ENCODE data around the gene HS3ST1.

Gene HS3ST1

DNA sequence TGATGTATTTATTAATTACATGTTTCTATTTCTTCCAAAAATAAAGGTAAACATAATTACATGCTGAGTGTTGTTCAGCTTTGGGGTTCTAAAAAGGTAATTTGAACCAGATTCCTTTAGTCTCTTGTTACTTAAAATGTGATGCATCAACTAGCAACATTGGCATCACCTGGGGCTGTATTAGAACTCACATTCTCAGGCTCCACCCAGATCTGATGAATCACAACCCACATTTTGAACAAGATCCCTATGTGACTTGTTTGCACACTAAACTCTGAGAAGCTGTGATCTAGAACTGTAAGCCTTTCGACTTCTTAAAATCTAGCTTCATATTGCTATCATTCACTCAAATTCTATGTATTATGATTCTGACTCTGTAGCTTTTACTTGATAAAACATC, 23.0 kb upstream of the HS3ST1 start:
- no peak for TF ChIP-seq TCF4 (CRISPR knock-in tag; IDR thresholded peaks at IDR 0.05; ENCODE audit: borderline replicate concordance)
- ATAC-seq, result no peak

DNA sequence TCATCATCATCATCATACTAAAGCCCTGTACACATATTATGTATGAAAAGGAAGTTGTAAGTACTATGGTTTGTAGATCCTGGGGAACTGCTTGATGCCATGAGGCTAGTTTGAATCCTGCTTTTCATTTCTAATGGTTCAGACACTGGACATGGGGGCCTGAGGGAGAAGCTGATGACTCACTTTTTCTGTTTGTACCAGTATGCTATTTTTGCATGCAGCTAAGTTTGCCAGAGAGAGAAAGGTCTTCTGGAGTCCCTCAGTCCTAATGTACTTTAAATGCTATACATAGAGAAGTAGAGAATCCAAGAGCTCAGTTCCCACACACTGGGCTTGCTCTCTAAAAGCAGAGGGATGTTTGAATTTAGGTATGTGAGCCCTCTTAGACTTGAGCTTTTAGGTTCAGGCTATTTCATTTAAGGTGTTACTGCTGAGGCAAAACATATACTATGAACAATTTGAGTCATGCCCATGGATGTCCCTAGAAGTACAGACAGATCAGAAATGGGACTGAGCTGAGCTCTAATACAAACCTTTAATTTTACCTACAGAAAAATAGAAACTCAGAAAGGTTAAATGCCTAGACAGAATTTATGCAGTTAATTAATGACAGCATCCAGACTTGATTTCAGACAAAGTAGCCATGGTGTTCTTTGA, 17.6 kb upstream of the HS3ST1 start:
- TF ChIP-seq ZC3H10 (CRISPR knock-in tag; IDR thresholded peaks at IDR 0.05), result no peak
- TF ChIP-seq GLIS3 (CRISPR knock-in tag; IDR thresholded peaks at IDR 0.05), result no peak
- no peak for ATAC-seq

DNA sequence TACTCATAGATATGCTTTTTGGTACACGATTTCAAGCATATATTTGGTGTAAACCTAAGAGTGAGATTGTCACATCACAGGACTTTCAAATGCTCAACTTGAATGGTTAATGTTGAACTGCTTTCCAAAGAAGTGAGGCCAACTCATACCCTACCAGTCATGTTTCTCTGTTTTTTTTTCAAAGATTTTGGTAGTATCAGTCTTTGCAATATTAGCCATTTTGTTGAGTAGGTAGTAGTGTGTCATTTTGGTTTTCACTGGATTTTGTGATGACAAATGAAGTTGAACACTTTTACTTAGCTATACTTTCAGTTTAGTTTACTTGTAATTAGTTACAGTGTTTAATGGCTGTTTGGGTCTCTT, 12.5 kb upstream of the HS3ST1 start:
- ATAC-seq, result no peak
- TF ChIP-seq GLIS3 (CRISPR knock-in tag; IDR thresholded peaks at IDR 0.05) (no peak), ZC3H10 (CRISPR knock-in tag; IDR thresholded peaks at IDR 0.05) (no peak), OSR1 (CRISPR knock-in tag; IDR thresholded peaks at IDR 0.05) (no peak), ZNF8 (CRISPR knock-in tag; IDR thresholded peaks at IDR 0.05) (no peak), SNAI2 (CRISPR knock-in tag; IDR thresholded peaks at IDR 0.05) (no peak)
- TF ChIP-seq, protein P1, sequence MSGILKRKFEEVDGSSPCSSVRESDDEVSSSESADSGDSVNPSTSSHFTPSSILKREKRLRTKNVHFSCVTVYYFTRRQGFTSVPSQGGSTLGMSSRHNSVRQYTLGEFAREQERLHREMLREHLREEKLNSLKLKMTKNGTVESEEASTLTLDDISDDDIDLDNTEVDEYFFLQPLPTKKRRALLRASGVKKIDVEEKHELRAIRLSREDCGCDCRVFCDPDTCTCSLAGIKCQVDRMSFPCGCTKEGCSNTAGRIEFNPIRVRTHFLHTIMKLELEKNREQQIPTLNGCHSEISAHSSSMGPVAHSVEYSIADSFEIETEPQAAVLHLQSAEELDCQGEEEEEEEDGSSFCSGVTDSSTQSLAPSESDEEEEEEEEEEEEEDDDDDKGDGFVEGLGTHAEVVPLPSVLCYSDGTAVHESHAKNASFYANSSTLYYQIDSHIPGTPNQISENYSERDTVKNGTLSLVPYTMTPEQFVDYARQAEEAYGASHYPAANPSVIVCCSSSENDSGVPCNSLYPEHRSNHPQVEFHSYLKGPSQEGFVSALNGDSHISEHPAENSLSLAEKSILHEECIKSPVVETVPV (CRISPR knock-in tag; IDR thresholded peaks at IDR 0.05), result no peak

DNA sequence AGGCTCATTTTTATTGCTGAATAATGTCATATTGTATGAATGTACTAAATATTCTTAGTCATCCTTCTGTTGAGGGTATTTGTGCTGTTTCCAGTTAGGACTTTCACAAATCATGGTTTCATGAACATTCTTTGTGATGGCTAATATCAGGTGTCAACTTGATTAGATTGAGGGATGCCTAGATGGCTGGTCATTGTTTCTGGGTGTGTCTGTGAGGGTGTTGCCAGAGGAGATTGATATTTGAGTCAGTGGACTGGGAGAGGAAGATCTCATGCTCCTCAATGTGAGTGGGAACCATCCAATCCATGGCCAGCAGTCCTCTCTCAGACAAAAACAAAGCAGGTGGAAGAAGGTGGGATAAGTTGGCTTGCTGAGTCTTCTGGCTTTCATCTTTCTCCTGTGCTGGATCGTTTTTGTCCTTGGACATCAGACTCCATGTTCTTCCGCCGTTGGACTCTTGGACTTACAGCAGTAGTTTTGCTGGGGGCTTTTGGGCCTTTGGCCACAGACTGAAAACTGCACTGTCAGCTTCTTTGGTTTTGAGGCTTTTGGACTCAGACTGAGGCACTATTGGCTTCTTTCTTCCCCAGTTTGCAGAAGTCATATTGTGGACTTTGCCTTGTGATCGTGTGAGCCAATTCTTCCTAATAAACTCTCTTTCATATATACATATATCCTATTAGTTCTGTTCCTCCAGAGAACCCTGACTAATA, 11.9 kb upstream of the HS3ST1 start:
- no peak for ATAC-seq
- TF ChIP-seq ZFP3 (CRISPR knock-in tag; IDR thresholded peaks at IDR 0.05) (no peak), ZC3H10 (CRISPR knock-in tag; IDR thresholded peaks at IDR 0.05) (no peak), TCF4 (CRISPR knock-in tag; IDR thresholded peaks at IDR 0.05; ENCODE audit: borderline replicate concordance) (no peak), ZNF8 (CRISPR knock-in tag; IDR thresholded peaks at IDR 0.05) (no peak), ZNF70 (CRISPR knock-in tag; IDR thresholded peaks at IDR 0.05) (no peak), SNAI2 (CRISPR knock-in tag; IDR thresholded peaks at IDR 0.05) (no peak), CSDC2 (CRISPR knock-in tag; IDR thresholded peaks at IDR 0.05) (no peak), PPARA (CRISPR knock-in tag; IDR thresholded peaks at IDR 0.05; ENCODE audit: borderline replicate concordance) (no peak)
- TF ChIP-seq, protein P2, sequence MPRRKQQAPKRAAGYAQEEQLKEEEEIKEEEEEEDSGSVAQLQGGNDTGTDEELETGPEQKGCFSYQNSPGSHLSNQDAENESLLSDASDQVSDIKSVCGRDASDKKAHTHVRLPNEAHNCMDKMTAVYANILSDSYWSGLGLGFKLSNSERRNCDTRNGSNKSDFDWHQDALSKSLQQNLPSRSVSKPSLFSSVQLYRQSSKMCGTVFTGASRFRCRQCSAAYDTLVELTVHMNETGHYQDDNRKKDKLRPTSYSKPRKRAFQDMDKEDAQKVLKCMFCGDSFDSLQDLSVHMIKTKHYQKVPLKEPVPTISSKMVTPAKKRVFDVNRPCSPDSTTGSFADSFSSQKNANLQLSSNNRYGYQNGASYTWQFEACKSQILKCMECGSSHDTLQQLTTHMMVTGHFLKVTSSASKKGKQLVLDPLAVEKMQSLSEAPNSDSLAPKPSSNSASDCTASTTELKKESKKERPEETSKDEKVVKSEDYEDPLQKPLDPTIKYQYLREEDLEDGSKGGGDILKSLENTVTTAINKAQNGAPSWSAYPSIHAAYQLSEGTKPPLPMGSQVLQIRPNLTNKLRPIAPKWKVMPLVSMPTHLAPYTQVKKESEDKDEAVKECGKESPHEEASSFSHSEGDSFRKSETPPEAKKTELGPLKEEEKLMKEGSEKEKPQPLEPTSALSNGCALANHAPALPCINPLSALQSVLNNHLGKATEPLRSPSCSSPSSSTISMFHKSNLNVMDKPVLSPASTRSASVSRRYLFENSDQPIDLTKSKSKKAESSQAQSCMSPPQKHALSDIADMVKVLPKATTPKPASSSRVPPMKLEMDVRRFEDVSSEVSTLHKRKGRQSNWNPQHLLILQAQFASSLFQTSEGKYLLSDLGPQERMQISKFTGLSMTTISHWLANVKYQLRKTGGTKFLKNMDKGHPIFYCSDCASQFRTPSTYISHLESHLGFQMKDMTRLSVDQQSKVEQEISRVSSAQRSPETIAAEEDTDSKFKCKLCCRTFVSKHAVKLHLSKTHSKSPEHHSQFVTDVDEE (CRISPR knock-in tag; IDR thresholded peaks at IDR 0.05), result no peak
- TF ChIP-seq, protein P3, sequence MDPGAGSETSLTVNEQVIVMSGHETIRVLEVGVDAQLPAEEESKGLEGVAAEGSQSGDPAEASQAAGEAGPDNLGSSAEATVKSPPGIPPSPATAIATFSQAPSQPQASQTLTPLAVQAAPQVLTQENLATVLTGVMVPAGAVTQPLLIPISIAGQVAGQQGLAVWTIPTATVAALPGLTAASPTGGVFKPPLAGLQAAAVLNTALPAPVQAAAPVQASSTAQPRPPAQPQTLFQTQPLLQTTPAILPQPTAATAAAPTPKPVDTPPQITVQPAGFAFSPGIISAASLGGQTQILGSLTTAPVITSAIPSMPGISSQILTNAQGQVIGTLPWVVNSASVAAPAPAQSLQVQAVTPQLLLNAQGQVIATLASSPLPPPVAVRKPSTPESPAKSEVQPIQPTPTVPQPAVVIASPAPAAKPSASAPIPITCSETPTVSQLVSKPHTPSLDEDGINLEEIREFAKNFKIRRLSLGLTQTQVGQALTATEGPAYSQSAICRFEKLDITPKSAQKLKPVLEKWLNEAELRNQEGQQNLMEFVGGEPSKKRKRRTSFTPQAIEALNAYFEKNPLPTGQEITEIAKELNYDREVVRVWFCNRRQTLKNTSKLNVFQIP (CRISPR knock-in tag; IDR thresholded peaks at IDR 0.05; ENCODE audit: borderline replicate concordance, low read depth), result no peak
- TF ChIP-seq, protein P1 (CRISPR knock-in tag; IDR thresholded peaks at IDR 0.05), result no peak

DNA sequence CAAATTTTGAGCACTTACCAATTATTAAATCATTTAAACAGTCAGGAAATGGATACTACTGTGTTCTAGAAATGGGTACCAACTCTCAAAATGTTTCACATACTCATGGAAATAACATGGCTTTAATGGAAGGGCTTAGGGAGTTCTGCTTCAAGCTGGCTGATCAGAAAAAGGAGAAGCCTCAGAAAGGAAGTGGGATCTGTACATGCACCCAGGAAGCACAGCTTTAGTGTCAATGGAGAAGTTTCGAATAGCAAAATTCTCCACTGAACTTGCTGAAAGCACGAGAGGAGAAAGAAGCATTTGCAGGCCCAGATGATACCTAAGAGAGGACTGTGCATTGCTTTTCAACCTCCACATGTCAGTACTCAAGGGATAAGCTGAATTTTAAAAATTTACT, 11.1 kb upstream of the HS3ST1 start:
- ATAC-seq, result no peak
- TF ChIP-seq TCF4 (CRISPR knock-in tag; IDR thresholded peaks at IDR 0.05; ENCODE audit: borderline replicate concordance) (no peak), ZNF565 (CRISPR knock-in tag; conservative IDR thresholded peaks at IDR 0.05; ENCODE audit: low read depth) (no peak), ZNF8 (CRISPR knock-in tag; IDR thresholded peaks at IDR 0.05) (no peak), OSR1 (CRISPR knock-in tag; IDR thresholded peaks at IDR 0.05) (no peak), ZFP3 (CRISPR knock-in tag; IDR thresholded peaks at IDR 0.05) (no peak), GLIS3 (CRISPR knock-in tag; IDR thresholded peaks at IDR 0.05) (no peak), ZC3H10 (CRISPR knock-in tag; IDR thresholded peaks at IDR 0.05) (no peak), SNAI2 (CRISPR knock-in tag; IDR thresholded peaks at IDR 0.05) (no peak), TOX (CRISPR knock-in tag; IDR thresholded peaks at IDR 0.05; ENCODE audit: borderline replicate concordance) (no peak), ZFP30 (CRISPR knock-in tag; IDR thresholded peaks at IDR 0.05) (no peak), CSDC2 (CRISPR knock-in tag; IDR thresholded peaks at IDR 0.05) (no peak), ZNF70 (CRISPR knock-in tag; IDR thresholded peaks at IDR 0.05) (no peak)
- TF ChIP-seq, protein P1 (CRISPR knock-in tag; IDR thresholded peaks at IDR 0.05), result no peak
- TF ChIP-seq, protein P4, sequence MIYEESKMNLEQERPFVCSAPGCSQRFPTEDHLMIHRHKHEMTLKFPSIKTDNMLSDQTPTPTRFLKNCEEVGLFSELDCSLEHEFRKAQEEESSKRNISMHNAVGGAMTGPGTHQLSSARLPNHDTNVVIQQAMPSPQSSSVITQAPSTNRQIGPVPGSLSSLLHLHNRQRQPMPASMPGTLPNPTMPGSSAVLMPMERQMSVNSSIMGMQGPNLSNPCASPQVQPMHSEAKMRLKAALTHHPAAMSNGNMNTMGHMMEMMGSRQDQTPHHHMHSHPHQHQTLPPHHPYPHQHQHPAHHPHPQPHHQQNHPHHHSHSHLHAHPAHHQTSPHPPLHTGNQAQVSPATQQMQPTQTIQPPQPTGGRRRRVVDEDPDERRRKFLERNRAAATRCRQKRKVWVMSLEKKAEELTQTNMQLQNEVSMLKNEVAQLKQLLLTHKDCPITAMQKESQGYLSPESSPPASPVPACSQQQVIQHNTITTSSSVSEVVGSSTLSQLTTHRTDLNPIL (CRISPR knock-in tag; IDR thresholded peaks at IDR 0.05; ENCODE audit: low read depth), result no peak

All from SK-N-SH treated with all-trans-retinoic acid at 6 μM for 48 hours (cell line).